Transverse colon (tissue), 4 donors: Measurements from ENCODE around the gene GTF2H4. TPM values are rescaled to one million over a fixed set of nuclear protein-coding genes. Genes with fewer than 3 reads are reported as not detected.

Experiments used
- DNase-seq: peaks from one replicate; pipeline ENCODE4 v3.0.0-alpha.2; 2019
- H3K27ac ChIP-seq, 4 donors: fragments of 200-600 bp; sonication (generic); 2 replicates each; pipeline ENCODE4 v1.5.1; 2016 to 2018; ENCODE audit warnings: inconsistent platforms in 4 of 4
- H3K27me3 ChIP-seq: fragments of 200-600 bp; sonication (generic); 2 replicates; pipeline ENCODE4 v1.5.1; 2017; ENCODE audit warnings: inconsistent platforms
- H3K36me3 ChIP-seq, 4 donors: fragments of 200-600 bp; sonication (generic); 2 replicates each; pipeline ENCODE4 v1.5.1; 2017 to 2019; ENCODE audit warnings: inconsistent platforms in 4 of 4
- H3K4me1 ChIP-seq, 4 donors: fragments of 200-600 bp; sonication (generic); 2 replicates each; pipeline ENCODE4 v1.5.1; 2017 to 2020; ENCODE audit warnings: inconsistent platforms in 4 of 4
- H3K4me3 ChIP-seq, 4 donors: fragments of 200-600 bp; sonication (generic); 1 replicate in 1 of 4; 2 replicates in 3 of 4; pipeline versions ENCODE4 v1.5.1 to v1.6.1; 2017 to 2019; ENCODE audit warnings: inconsistent platforms in 4 of 4
- H3K9me3 ChIP-seq, 2 donors: fragments of 200-600 bp; sonication (generic); 2 replicates each; pipeline ENCODE4 v1.5.1; 2017 to 2019; ENCODE audit warnings: inconsistent platforms in 2 of 2
- CTCF ChIP-seq, 5 experiments: fragments of 200-600 bp in 3 of 5; fragments of 450-650 bp in 2 of 5; sonication (generic) in 3 of 5; IDR thresholded peaks; 1 replicate in 2 of 5; 2 replicates in 3 of 5; pipeline ENCODE4 v1.5.1; 2016 to 2017; ENCODE audit warnings: antibody characterized with exemption in 5 of 5, inconsistent platforms in 3 of 5, mild to moderate bottlenecking in 2 of 5, moderate library complexity in 1 of 5
- EP300 ChIP-seq: sonication (generic); formaldehyde crosslinking; IDR thresholded peaks from one replicate; pipeline ENCODE4 v1.6.1; 2017; ENCODE audit warnings: antibody characterized with exemption, low read depth
- POLR2A ChIP-seq: fragments of 450-650 bp; IDR thresholded peaks from one replicate; pipeline ENCODE4 v1.6.1; 2016; ENCODE audit warnings: antibody characterized with exemption, mild to moderate bottlenecking, moderate library complexity
- POLR2AphosphoS5 ChIP-seq, 3 donors: sonication (generic); formaldehyde crosslinking; IDR thresholded peaks; one replicate each; pipeline ENCODE4 v1.6.1; 2016; ENCODE audit warnings: antibody characterized with exemption in 3 of 3
- WGBS, 2 donors: methylation state at CpG; one replicate each; pipeline ENCODE4 v1.1.5; 2018; ENCODE audit warnings: low coverage in 1 of 2; 5-methylcytosine and 5-hydroxymethylcytosine counted together
- in situ Hi-C, 4 donors: fragments of 200-750 bp; cut with MboI; loops; one replicate each; pipeline versions ENCODE4 v1.15.0 to v1.15.1; 2017; ENCODE audit warnings: low sequenced_read_pairs in 3 of 4, low pct_ligation_motif_present in 1 of 4, low pct_unique_long_range_greater_than_20kb in 1 of 4
- intact Hi-C: fragments of 100-400 bp; cut with DNase I; formaldehyde crosslinking; loops from one replicate; pipeline ENCODE4 v1.15.1; 2023; ENCODE audit warnings: low total_unique reads
- total RNA-seq, 4 donors: library from RNA; depleted of rRNA; stranded (reverse); fragments of >200 nt; gene quantifications; one replicate each; pipeline ENCODE4 v1.1.0, GENCODE V29; 2016

GTF2H4 gene
- total RNA-seq, 4 donors from 2014 or later: 2.0 to 44.5 (median 6.8) TPM

- Histone ChIP-seq H3K4me1 (peaks cover 19 to 31% (median 23%) of the 10 kb centered on the region in 4 donors), H3K36me3 (peaks cover 0 to 15% (median 3%) of the 10 kb centered on the region in 4 donors), H3K4me3 (no peak overlapping the region), H3K27ac (no peak overlapping the region), H3K9me3 (no peaks in the 10 kb centered on the region), H3K27me3 (no peaks in the 10 kb centered on the region)
- TF ChIP-seq EP300 (no peak), CTCF (IDR thresholded peaks at IDR 0.05) (no peak), POLR2A (no peak), POLR2AphosphoS5 (IDR thresholded peaks at IDR 0.05) (no peak)
- intact Hi-C loops (loop anchor here (10.0 kb wide), 1 partner anchor 215 kb away; the partner anchor contains the start of gene DHX16), in situ Hi-C loops (loop anchor here in 2 of 4 donors (25.0 kb wide), 1 partner anchor 152 kb away; the partner anchor contains the start of genes FLOT1 (in 2 of the 2) and IER3 (in 2 of the 2))
- WGBS, 2 donors: 50 to 75% methylated on average over 2 to 4 of the region's 4 CpGs
- no peak for DNase-seq
These were observed 18.5 kb upstream of the GTF2H4 start for GRCh38 chr6:30889496-30889885.

- Histone ChIP-seq H3K27me3 (no peaks in the 10 kb centered on the region), H3K36me3 (peaks cover 0 to 21% (median 6%) of the 10 kb centered on the region in 4 donors), H3K4me3 (no peak overlapping the region), H3K9me3 (no peaks in the 10 kb centered on the region), H3K4me1 (peaks cover 15 to 27% (median 19%) of the 10 kb centered on the region in 4 donors), H3K27ac (no peak overlapping the region)
- 80 to 88% methylated on average over 1 to 14 of the region's 14 CpGs for WGBS, 2 donors
- TF ChIP-seq POLR2AphosphoS5 (IDR thresholded peaks at IDR 0.05) (no peak), EP300 (no peak), CTCF (IDR thresholded peaks at IDR 0.05) (no peak), POLR2A (no peak)
- no peak for DNase-seq
- intact Hi-C loops (loop anchor here (10.0 kb wide), 1 partner anchor 215 kb away; the partner anchor contains the start of gene DHX16), in situ Hi-C loops (loop anchor here in 2 of 4 donors (25.0 kb wide), 1 partner anchor 153 kb away; the partner anchor contains the start of genes FLOT1 (in 2 of the 2) and IER3 (in 2 of the 2))
These were observed 17.9 kb upstream of the GTF2H4 start for GRCh38 chr6:30889921-30890645.

- intact Hi-C loops: no loop called here
- no peak overlapping the region for H3K27ac ChIP-seq
- peaks cover 10 to 20% (median 12%) of the 10 kb centered on the region in 4 donors for H3K4me1 ChIP-seq
- peaks cover 0 to 28% (median 10%) of the 10 kb centered on the region in 4 donors for H3K36me3 ChIP-seq
- 85% methylated on average over 12 of the region's 12 CpGs; no CpG with 5 or more reads in 1 of the 2 donors for WGBS, 2 donors
- no peaks in the 10 kb centered on the region for H3K27me3 ChIP-seq
- no peak overlapping the region for H3K4me3 ChIP-seq
- in situ Hi-C loops: loop anchor here in 2 of 4 donors (25.0 kb wide), 1 partner anchor 154 kb away; the partner anchor contains the start of genes FLOT1 (in 2 of the 2) and IER3 (in 2 of the 2)
- no peak for DNase-seq
- TF ChIP-seq POLR2AphosphoS5 (IDR thresholded peaks at IDR 0.05) (no peak), POLR2A (no peak), EP300 (no peak), CTCF (IDR thresholded peaks at IDR 0.05) (no peak)
- no peaks in the 10 kb centered on the region for H3K9me3 ChIP-seq
These were observed 17.2 kb upstream of the GTF2H4 start for GRCh38 chr6:30890646-30891449.

GRCh38 chr6:30891450-30891723, 16.6 kb upstream of the GTF2H4 start:
- Histone ChIP-seq H3K27ac (no peak overlapping the region), H3K9me3 (no peaks in the 10 kb centered on the region), H3K4me1 (peaks cover 6 to 14% (median 7%) of the 10 kb centered on the region in 4 donors), H3K36me3 (peaks cover 0 to 32% (median 10%) of the 10 kb centered on the region in 4 donors), H3K4me3 (no peak overlapping the region), H3K27me3 (no peaks in the 10 kb centered on the region)
- intact Hi-C loops: no loop called here
- 80% methylated on average over 2 of the region's 4 CpGs; no CpG with 5 or more reads in 1 of the 2 donors for WGBS, 2 donors
- DNase-seq: no peak
- in situ Hi-C loops: loop anchor here in 2 of 4 donors (25.0 kb wide), 1 partner anchor 154 kb away; the partner anchor contains the start of genes FLOT1 (in 2 of the 2) and IER3 (in 2 of the 2)
- TF ChIP-seq POLR2A (no peak), POLR2AphosphoS5 (IDR thresholded peaks at IDR 0.05) (no peak), CTCF (IDR thresholded peaks at IDR 0.05) (no peak)
